Gastroesophageal sphincter (tissue), 3 donors: ENCODE measurements around the gene CPNE5.

ENCODE experiments used
- EP300 ChIP-seq: sonication (generic); formaldehyde crosslinking; IDR thresholded peaks from one replicate; pipeline ENCODE4 v1.6.1; 2017; ENCODE audit warnings: antibody characterized with exemption, mild to moderate bottlenecking
- POLR2A ChIP-seq, 2 donors: fragments of 450-650 bp; IDR thresholded peaks; one replicate each; pipeline ENCODE4 v1.6.1; 2017; ENCODE audit warnings: antibody characterized with exemption in 2 of 2, mild to moderate bottlenecking in 2 of 2, moderate library complexity in 1 of 2
- POLR2AphosphoS5 ChIP-seq: sonication (generic); formaldehyde crosslinking; IDR thresholded peaks from one replicate; pipeline ENCODE4 v1.6.1; 2017; ENCODE audit warnings: antibody characterized with exemption
- TF ChIP-seq, protein P1 (sequence below), 4 experiments: fragments of 200-600 bp in 2 of 4; fragments of 450-650 bp in 2 of 4; sonication (generic) in 1 of 4; IDR thresholded peaks; one replicate each; pipeline ENCODE4 v1.5.1; 2017 to 2019; ENCODE audit warnings: antibody characterized with exemption in 4 of 4, mild to moderate bottlenecking in 2 of 4, moderate library complexity in 2 of 4

DNA sequence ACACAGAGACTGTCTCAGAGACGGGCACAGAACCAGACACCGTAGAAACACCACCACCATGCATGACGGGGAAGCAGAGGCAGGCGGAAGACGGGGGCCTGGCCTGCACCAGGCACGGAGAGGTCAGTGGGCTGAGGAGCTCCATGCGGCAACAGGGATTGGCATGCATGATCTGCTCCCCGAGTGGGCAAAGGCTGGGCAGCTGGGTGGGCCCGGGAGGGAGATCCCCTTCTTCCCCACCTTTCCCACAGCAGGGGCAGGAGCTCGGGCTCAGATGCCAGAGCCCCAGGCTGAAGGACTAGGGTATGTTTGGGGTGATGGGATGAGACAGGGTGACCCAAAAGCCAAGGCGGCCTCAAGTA lies 98.4 kb downstream of the CPNE5 start:
- TF ChIP-seq, protein P1, sequence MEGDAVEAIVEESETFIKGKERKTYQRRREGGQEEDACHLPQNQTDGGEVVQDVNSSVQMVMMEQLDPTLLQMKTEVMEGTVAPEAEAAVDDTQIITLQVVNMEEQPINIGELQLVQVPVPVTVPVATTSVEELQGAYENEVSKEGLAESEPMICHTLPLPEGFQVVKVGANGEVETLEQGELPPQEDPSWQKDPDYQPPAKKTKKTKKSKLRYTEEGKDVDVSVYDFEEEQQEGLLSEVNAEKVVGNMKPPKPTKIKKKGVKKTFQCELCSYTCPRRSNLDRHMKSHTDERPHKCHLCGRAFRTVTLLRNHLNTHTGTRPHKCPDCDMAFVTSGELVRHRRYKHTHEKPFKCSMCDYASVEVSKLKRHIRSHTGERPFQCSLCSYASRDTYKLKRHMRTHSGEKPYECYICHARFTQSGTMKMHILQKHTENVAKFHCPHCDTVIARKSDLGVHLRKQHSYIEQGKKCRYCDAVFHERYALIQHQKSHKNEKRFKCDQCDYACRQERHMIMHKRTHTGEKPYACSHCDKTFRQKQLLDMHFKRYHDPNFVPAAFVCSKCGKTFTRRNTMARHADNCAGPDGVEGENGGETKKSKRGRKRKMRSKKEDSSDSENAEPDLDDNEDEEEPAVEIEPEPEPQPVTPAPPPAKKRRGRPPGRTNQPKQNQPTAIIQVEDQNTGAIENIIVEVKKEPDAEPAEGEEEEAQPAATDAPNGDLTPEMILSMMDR (IDR thresholded peaks at IDR 0.05): no peak
- TF ChIP-seq POLR2A (IDR thresholded peaks at IDR 0.05): no peak
- TF ChIP-seq POLR2AphosphoS5: no peak
- no peak for TF ChIP-seq EP300
